Fibroblast of lung (primary cell): ENCODE measurements around the gene ACTL7A.

Experiments used
- CTCF ChIP-seq, 2 donors: IDR thresholded peaks in 1 of 2; conservative IDR thresholded peaks in 1 of 2; 1 replicate in 1 of 2; 2 replicates in 1 of 2; pipeline ENCODE4 v1.5.1; 2011 to 2012; ENCODE audit warnings: low read length in 2 of 2, control low read depth in 1 of 2, inconsistent platforms in 1 of 2, low read depth in 1 of 2, mild to moderate bottlenecking in 1 of 2
- EZH2 ChIP-seq: IDR thresholded peaks from 2 replicates; pipeline ENCODE4 v1.5.1; 2012; ENCODE audit warnings: low read length, control low read depth, mild to moderate bottlenecking; ENCODE audit errors: missing control alignments

GRCh38 chr9:108844856-108845255, 17.2 kb upstream of the ACTL7A start:
- no peak for TF ChIP-seq CTCF (conservative IDR thresholded peaks at IDR 0.05 in 1 of 2, IDR thresholded peaks at IDR 0.05 in 1 of 2; ENCODE audit: low read depth in 1 of 2, low read length in 2 of 2)
- no peak for TF ChIP-seq EZH2
